Measurements from ENCODE around the gene DOCK2.

Gene DOCK2

DNA sequence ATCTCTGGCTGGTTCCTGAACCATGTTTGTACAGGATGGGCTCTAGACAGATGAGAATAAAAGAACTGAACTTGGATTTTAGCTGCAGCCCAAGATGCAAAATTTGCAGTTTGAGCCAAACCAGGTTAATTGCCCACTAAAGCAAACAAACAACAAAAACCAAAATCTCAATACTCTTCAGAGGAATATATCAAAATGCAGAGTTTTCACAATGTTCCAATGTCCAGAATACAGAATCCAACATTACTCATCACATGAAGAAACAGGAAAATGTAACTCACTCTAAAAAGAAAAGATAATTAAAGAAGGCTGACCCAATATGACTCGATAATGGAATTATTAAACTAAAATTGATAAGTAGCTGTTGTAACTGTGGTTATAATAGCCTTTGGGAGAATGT, 489.0 kb downstream of the DOCK2 start:
- H4K20me1 ChIP-seq (ENCODE audit: insufficient read depth, low read length), result no peaks in the 10 kb centered on the region
- H3K4me3 ChIP-seq (ENCODE audit: low read length), result no peak overlapping the region
- H3K4me2 ChIP-seq (ENCODE audit: low read depth, low read length), result no peak overlapping the region
- H3K4me1 ChIP-seq (ENCODE audit: low read length), result no peaks in the 10 kb centered on the region
- H3K9ac ChIP-seq (ENCODE audit: low read length), result no peak overlapping the region
- H3K9me3 ChIP-seq (replicated peaks; ENCODE audit: insufficient read depth, low read length), result no peaks in the 10 kb centered on the region
- H3F3A ChIP-seq (ENCODE audit: insufficient read depth, low read length), result no peaks in the 10 kb centered on the region
- no peaks in the 10 kb centered on the region for H3K27me3 ChIP-seq (replicated peaks; ENCODE audit: insufficient read depth, low read length)
- no peak for DNase-seq
- TF ChIP-seq, protein P1, sequence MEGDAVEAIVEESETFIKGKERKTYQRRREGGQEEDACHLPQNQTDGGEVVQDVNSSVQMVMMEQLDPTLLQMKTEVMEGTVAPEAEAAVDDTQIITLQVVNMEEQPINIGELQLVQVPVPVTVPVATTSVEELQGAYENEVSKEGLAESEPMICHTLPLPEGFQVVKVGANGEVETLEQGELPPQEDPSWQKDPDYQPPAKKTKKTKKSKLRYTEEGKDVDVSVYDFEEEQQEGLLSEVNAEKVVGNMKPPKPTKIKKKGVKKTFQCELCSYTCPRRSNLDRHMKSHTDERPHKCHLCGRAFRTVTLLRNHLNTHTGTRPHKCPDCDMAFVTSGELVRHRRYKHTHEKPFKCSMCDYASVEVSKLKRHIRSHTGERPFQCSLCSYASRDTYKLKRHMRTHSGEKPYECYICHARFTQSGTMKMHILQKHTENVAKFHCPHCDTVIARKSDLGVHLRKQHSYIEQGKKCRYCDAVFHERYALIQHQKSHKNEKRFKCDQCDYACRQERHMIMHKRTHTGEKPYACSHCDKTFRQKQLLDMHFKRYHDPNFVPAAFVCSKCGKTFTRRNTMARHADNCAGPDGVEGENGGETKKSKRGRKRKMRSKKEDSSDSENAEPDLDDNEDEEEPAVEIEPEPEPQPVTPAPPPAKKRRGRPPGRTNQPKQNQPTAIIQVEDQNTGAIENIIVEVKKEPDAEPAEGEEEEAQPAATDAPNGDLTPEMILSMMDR (IDR thresholded peaks at IDR 0.05; ENCODE audit: low read length), result no peak
- TF ChIP-seq EZH2 (optimal IDR thresholded peaks at IDR 0.05; ENCODE audit: low read depth, low read length) (no peak), EZH2phosphoT487 (IDR thresholded peaks at IDR 0.05; ENCODE audit: low read length) (no peak)
- no peaks in the 10 kb centered on the region for H3K36me3 ChIP-seq (replicated peaks; ENCODE audit: insufficient read depth, low read length)
- no peak overlapping the region for H2AFZ ChIP-seq (ENCODE audit: low read length)
- H3K27ac ChIP-seq (ENCODE audit: low read length), result no peak overlapping the region
- no peaks in the 10 kb centered on the region for H3K9me2 ChIP-seq (replicated peaks; ENCODE audit: insufficient read depth, low read length)
- no peaks in the 10 kb centered on the region for H3K79me2 ChIP-seq (ENCODE audit: low read length)

DNA sequence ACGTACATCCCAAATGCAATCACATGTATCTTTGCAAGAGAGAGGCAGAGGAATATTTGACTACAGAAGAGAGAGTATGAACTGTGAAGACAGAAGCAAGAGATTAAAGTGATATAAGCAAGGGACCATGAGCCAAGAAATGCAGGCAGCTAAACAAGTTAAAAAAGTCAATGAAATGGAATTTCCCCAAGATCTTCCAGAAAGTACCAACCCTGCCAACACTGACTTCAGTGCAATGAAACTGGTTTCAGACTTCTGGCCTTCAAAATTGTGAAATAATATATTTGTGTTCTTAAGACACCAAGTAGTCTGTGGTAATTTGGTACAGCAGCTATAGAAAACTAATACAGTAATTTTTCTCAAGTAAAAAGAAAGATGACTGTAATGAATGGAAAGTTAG, 489.6 kb downstream of the DOCK2 start:
- Histone ChIP-seq H3F3A (ENCODE audit: insufficient read depth, low read length) (no peaks in the 10 kb centered on the region), H3K36me3 (replicated peaks; ENCODE audit: insufficient read depth, low read length) (no peaks in the 10 kb centered on the region), H2AFZ (ENCODE audit: low read length) (no peak overlapping the region), H3K4me2 (ENCODE audit: low read depth, low read length) (no peak overlapping the region), H3K9me3 (replicated peaks; ENCODE audit: insufficient read depth, low read length) (no peaks in the 10 kb centered on the region), H3K9me2 (replicated peaks; ENCODE audit: insufficient read depth, low read length) (no peaks in the 10 kb centered on the region), H3K79me2 (ENCODE audit: low read length) (no peaks in the 10 kb centered on the region), H3K27ac (ENCODE audit: low read length) (no peak overlapping the region), H3K4me3 (ENCODE audit: low read length) (no peak overlapping the region), H3K27me3 (replicated peaks; ENCODE audit: insufficient read depth, low read length) (no peaks in the 10 kb centered on the region), H3K9ac (ENCODE audit: low read length) (no peak overlapping the region), H4K20me1 (ENCODE audit: insufficient read depth, low read length) (no peaks in the 10 kb centered on the region), H3K4me1 (ENCODE audit: low read length) (no peaks in the 10 kb centered on the region)
- DNase-seq, result no peak
- TF ChIP-seq EZH2phosphoT487 (IDR thresholded peaks at IDR 0.05; ENCODE audit: low read length) (no peak), EZH2 (optimal IDR thresholded peaks at IDR 0.05; ENCODE audit: low read depth, low read length) (no peak)
- TF ChIP-seq, protein P1 (IDR thresholded peaks at IDR 0.05; ENCODE audit: low read length), result no peak

DNA sequence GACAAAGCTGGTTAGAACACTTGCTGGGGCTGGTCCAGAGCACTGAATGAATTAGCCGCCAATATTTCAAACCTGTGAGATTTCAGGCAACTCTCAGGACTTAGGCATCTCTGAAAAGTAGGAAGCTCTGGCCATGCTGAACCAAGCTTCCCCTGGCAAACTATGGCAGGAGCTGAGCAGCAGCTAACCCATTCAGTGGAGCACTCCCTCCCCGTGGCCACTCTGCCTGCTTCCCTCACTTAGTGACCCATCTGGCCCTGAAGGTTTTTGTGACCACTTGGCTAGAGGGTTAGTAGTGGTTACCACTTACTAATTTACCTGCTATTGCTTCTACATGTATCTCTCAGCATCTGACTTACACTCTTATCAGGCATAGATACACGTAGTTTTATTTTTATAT, 494.2 kb downstream of the DOCK2 start:
- Histone ChIP-seq H3K36me3 (replicated peaks; ENCODE audit: insufficient read depth, low read length) (no peaks in the 10 kb centered on the region), H3K4me2 (ENCODE audit: low read depth, low read length) (no peak overlapping the region), H2AFZ (ENCODE audit: low read length) (no peak overlapping the region), H3K9me2 (replicated peaks; ENCODE audit: insufficient read depth, low read length) (no peaks in the 10 kb centered on the region), H3K27me3 (replicated peaks; ENCODE audit: insufficient read depth, low read length) (no peaks in the 10 kb centered on the region), H3K9ac (ENCODE audit: low read length) (no peak overlapping the region), H3K79me2 (ENCODE audit: low read length) (no peaks in the 10 kb centered on the region), H4K20me1 (ENCODE audit: insufficient read depth, low read length) (no peaks in the 10 kb centered on the region), H3K27ac (ENCODE audit: low read length) (no peak overlapping the region), H3K9me3 (replicated peaks; ENCODE audit: insufficient read depth, low read length) (no peaks in the 10 kb centered on the region), H3K4me3 (ENCODE audit: low read length) (no peak overlapping the region), H3F3A (ENCODE audit: insufficient read depth, low read length) (no peaks in the 10 kb centered on the region), H3K4me1 (ENCODE audit: low read length) (no peaks in the 10 kb centered on the region)
- DNase-seq, result no peak
- TF ChIP-seq EZH2 (optimal IDR thresholded peaks at IDR 0.05; ENCODE audit: low read depth, low read length) (no peak), EZH2phosphoT487 (IDR thresholded peaks at IDR 0.05; ENCODE audit: low read length) (no peak)
- TF ChIP-seq, protein P1 (IDR thresholded peaks at IDR 0.05; ENCODE audit: low read length), result no peak

Data from MM.1S (cell line).